ENCODE measurements around the gene GP1BA.
A peak's percentile ranks its signal among the peaks of the same experiment; 100 is the strongest.
"Not testable (repeated sequence)": the region's sequence is repeated elsewhere in the genome, so short reads cannot be mapped to it uniquely, and the experiment has no call there.

The GP1BA gene

DNA sequence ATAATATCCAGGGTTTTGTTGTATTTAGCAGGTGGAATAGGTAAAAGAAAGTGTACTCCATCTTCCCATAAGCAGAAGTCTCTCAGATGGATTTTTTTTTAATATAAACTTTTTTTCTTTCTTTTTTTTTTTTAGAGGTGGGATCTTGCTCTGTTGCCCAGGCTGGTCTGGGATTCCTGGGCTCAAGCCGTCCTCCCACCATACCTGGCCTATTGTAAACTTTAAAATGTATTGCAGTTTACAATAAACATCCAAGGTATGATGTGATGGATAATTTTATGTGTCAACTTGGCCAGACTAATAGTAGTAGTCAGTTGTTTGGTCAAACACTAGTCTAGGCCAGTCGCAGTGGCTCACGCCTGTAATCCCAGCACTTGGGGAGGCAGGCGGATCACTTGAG lies 10.8 kb upstream of the GP1BA start:
- TF ChIP-seq, protein P1, sequence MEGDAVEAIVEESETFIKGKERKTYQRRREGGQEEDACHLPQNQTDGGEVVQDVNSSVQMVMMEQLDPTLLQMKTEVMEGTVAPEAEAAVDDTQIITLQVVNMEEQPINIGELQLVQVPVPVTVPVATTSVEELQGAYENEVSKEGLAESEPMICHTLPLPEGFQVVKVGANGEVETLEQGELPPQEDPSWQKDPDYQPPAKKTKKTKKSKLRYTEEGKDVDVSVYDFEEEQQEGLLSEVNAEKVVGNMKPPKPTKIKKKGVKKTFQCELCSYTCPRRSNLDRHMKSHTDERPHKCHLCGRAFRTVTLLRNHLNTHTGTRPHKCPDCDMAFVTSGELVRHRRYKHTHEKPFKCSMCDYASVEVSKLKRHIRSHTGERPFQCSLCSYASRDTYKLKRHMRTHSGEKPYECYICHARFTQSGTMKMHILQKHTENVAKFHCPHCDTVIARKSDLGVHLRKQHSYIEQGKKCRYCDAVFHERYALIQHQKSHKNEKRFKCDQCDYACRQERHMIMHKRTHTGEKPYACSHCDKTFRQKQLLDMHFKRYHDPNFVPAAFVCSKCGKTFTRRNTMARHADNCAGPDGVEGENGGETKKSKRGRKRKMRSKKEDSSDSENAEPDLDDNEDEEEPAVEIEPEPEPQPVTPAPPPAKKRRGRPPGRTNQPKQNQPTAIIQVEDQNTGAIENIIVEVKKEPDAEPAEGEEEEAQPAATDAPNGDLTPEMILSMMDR (conservative IDR thresholded peaks at IDR 0.05) = no peak
- no peak overlapping the region for H3K27ac ChIP-seq

DNA sequence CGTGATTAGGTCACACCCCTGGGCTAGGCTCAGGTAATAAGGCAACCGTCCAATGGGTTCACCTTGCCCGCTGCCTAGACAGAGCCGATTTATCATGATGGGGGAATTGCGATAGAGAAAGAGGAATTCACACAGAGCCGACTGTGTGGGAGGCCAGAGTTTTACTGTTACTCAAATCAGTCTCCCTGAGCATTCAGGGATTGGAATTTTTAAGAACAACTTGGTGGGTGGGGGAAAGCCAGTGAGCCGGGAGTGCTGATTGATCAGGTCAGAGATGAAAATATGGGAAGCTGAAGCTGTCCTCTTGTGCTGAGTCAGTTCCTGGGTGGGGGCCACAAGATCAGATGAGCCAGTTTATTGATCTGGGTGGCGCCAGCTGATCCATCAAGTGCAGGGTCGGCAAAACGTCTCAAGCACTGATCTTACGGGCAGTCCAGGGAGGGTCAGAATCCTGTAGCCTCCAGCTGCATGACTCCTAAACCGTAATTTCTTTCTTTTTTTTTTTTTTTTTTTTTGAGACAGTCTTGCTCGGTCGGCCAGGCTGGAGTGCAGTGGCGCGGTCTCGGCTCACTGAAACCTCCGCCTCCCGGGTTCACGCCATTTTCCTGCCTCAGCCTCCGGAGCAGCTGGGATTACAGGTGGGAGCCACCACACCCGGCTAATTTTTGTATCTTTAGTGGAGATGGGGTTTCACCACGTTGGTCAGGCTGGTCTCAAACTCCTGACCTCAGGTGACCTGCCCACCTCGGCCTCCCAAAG lies 5.3 kb upstream of the GP1BA start:
- not testable (repeated sequence) for H3K27ac ChIP-seq

DNA sequence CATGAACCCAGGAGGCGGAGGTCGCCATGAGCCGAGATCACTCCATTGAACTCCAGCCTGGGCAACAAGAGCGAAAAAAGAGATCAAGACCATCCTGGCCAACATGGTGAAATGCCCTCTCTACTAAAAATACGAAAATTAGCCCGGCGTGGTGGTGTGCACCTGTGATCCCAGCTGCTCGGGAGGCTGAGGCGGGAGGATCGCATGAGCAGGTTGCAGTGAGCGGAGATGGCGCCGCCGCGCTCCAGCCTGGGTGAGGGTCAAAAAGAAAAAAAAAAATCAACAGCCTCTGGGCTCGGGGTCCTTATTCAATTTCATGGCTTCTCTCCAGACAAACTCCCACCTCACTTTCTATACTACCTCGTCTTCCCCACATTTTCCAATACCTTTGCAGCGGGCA lies 3.2 kb upstream of the GP1BA start:
- H3K27ac ChIP-seq = no peak overlapping the region
- TF ChIP-seq, protein P1 (conservative IDR thresholded peaks at IDR 0.05) = no peak

DNA sequence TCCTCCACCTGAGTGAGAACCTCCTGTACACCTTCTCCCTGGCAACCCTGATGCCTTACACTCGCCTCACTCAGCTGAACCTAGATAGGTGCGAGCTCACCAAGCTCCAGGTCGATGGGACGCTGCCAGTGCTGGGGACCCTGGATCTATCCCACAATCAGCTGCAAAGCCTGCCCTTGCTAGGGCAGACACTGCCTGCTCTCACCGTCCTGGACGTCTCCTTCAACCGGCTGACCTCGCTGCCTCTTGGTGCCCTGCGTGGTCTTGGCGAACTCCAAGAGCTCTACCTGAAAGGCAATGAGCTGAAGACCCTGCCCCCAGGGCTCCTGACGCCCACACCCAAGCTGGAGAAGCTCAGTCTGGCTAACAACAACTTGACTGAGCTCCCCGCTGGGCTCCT lies 679 bp downstream of the GP1BA start:
- TF ChIP-seq, protein P1 (conservative IDR thresholded peaks at IDR 0.05) = no peak

DNA sequence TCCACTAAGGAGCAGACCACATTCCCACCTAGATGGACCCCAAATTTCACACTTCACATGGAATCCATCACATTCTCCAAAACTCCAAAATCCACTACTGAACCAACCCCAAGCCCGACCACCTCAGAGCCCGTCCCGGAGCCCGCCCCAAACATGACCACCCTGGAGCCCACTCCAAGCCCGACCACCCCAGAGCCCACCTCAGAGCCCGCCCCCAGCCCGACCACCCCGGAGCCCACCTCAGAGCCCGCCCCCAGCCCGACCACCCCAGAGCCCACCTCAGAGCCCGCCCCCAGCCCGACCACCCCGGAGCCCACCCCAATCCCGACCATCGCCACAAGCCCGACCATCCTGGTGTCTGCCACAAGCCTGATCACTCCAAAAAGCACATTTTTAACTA lies 1.6 kb downstream of the GP1BA start:
- TF ChIP-seq, protein P1 (conservative IDR thresholded peaks at IDR 0.05) = no peak

More for the DNA sequence above, 679 bp downstream of the GP1BA start:
- H3K27ac ChIP-seq = no peak overlapping the region

DNA sequence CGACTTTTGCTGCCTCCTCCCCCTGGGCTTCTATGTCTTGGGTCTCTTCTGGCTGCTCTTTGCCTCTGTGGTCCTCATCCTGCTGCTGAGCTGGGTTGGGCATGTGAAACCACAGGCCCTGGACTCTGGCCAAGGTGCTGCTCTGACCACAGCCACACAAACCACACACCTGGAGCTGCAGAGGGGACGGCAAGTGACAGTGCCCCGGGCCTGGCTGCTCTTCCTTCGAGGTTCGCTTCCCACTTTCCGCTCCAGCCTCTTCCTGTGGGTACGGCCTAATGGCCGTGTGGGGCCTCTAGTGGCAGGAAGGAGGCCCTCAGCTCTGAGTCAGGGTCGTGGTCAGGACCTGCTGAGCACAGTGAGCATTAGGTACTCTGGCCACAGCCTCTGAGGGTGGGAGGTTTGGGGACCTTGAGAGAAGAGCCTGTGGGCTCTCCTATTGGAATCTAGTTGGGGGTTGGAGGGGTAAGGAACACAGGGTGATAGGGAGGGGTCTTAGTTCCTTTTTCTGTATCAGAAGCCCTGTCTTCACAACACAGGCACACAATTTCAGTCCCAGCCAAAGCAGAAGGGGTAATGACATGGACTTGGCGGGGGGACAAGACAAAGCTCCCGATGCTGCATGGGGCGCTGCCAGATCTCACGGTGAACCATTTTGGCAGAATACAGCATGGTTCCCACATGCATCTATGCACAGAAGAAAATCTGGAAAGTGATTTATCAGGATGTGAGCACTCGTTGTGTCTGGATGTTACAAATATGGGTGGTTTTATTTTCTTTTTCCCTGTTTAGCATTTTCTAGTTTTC lies 2.3 kb downstream of the GP1BA start:
- TF ChIP-seq, protein P1 (conservative IDR thresholded peaks at IDR 0.05) = peak; percentile 19; the same call in 1 of the 2 replicates
- H3K27ac ChIP-seq = no peak overlapping the region

More for the DNA sequence above, 1.6 kb downstream of the GP1BA start:
- H3K27ac ChIP-seq = no peak overlapping the region

DNA sequence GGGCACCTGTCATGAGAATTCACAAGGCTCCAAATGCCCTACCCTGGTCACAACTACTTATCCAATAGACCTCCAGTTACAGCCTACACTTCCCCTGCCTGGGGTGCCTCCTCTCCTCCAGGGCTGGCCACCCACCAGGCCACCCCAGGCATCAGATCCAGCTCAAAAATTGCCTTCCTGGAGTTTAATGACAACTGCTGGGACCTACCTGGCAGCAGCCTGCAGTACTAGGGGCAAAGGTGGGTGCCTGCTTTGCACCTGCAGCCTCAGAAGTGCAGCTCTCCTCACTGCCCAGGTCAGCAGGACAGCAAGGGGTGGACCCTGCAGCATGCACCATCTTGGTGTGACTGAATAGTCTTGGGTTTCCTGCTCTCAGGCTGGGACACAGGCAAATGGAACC lies 3.6 kb downstream of the GP1BA start:
- TF ChIP-seq, protein P1 (conservative IDR thresholded peaks at IDR 0.05) = no peak
- no peak overlapping the region for H3K27ac ChIP-seq

DNA sequence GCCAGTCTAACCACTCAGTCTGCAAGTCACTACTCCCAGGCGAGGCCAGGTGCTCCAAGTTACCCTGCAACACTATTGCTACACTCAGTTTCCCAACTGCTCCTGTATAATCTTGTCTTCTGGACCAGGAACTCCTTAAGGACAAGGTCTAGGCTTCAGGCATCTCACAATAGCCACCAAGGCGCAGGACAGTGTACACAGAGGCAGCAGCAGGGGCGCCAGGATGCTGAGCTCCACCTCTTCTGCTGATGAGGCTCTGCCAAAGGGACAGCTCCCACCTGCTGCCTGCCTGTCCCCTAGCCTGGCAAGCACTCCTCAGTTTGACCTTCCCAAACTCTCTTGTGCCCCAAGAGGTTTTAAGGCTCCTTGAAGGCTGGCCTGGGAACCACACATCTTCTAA lies 4.4 kb downstream of the GP1BA start:
- no peak overlapping the region for H3K27ac ChIP-seq
- TF ChIP-seq, protein P1 (conservative IDR thresholded peaks at IDR 0.05) = no peak

All from VCaP (cell line).